GM18505 (cell line): ENCODE measurements around the gene RIPK4.

Experiments used
- ATAC-seq: cut with Tn5 transposase; IDR thresholded peaks from one replicate; pipeline ENCODE4 v1.9.1; 2021; ENCODE audit not compliant: unreplicated experiment
- POLR2A ChIP-seq: IDR thresholded peaks from 4 replicates; pipeline ENCODE4 v1.6.1; 2011; ENCODE audit warnings: borderline replicate concordance; ENCODE audit not compliant: insufficient read depth, insufficient read length; ENCODE audit errors: extremely low read depth

The RIPK4 gene

DNA sequence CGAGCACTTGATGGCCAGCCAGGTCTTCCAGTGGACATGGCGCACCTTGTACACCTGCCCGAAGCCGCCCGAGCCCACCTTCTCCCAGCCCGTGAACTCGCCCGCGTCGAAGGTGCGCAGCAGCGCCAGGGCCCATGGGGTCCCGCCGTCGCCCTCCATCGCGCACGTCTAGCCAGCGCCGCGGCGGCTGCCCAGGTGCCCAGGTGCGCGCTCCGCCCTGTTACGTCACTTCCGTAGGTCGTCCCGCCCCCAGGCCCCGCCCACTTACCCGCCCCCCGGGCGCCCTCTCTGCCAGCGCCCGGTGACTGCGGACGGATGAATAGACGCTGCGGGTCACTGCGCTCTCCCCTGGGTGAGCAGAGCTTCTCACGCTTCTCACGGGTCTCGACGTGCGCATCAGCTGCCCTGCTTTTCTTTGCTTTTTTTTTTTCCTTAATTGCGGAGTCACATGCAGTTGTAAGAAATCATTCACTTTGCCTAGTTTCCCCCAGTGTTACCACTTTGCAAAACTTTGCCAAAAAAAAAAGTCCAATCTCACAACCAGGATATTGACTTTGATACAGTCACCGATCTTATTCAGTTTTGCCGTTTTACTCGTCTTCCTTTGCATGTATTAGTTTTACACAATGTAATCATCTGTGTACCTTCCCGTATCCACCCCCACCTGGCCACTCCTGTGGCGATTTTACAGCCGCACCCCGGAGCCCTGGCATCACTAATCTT lies at the start of gene RIPK4:
Gene RIPK4 (minus strand): TSS at position 170 of the 723 bp plus-strand sequence. CDS start 11 bp downstream, at position 159.
- ATAC-seq, result no peak
- no peak for TF ChIP-seq POLR2A

DNA sequence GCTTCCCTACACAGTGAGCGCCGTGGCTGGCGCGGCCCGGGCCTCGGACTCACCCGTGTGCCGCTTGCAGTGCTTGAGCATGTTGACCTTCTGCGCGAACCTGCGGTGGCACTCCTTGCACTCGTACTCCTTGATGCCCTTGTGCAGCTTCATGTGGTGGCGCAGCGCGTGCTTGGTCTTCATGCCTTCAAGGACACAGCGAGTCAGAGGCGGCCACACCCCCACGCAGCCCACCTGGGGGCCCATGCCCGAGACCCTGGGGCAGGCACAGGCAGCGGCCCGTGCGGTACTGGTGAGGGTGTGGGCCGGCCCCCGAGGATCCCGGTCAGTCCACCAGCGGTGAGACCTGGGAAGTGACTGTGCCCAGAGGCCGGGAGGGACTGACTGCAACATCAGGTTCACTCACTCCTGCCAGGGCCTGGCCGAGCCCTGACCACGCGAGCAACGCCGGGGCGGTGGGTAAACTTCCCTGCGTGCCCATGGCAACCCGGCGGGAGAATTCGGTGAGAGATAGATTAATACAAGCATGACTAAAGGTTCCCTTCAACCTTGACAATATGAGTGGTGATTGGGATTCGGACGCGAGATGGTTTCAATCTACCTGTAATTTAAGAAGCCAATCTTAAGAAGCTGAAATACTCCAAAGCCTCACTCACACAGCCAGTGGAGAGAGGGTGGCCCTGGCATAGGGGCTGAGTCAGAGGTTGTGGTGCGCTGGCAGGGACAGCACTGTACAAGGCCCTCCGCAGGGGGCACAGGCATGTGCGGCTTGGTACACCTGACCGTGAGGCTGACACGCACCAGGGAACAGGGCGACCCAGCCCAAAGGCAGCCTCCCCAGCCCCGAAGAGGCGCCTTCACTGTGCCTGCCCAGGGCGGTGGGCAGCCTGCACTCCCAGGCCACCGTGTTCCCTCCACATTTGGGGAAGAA lies 49.1 kb upstream of the RIPK4 start:
- ATAC-seq, result no peak
- no peak for TF ChIP-seq POLR2A

DNA sequence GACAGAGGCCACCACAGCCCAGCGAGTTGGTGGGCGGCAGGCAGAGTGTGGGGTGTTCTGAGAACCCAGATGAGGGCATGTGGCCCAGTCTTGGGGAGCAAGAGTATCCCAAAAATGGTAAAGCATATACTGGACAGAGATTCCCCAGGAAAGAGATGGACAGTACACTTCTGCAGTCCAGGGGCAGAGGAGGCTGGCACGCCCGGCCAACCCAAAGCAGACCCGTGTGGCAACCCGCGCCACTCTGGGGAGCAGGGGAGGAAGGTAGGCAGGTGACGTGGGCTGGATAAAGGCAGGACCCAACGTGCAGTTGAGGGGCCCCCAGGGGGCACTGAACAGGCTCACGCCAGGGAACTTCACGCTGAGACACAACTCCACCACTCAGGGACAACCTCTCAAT lies 46.4 kb upstream of the RIPK4 start:
- ATAC-seq, result no peak
- TF ChIP-seq POLR2A, result no peak

DNA sequence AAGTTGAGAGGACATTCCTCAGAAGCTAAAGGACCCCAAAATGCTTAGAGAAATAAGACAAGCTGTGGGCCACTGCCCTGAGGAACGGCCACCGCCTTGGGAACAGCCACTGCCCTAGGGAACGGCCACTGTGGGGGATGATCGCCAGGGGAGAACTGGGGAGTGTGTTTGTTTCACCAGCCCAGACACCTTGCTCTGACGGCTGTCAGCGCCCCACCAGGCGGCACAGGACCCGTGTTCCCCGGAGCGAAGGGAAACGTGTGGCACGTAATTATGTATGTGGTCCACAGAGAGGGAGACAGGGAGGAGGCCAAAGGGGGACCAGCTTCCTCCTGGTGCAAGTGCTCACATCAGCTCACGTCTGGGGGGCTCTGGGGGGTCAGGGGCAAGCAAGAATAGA lies 45.8 kb upstream of the RIPK4 start:
- no peak for TF ChIP-seq POLR2A
- no peak for ATAC-seq

DNA sequence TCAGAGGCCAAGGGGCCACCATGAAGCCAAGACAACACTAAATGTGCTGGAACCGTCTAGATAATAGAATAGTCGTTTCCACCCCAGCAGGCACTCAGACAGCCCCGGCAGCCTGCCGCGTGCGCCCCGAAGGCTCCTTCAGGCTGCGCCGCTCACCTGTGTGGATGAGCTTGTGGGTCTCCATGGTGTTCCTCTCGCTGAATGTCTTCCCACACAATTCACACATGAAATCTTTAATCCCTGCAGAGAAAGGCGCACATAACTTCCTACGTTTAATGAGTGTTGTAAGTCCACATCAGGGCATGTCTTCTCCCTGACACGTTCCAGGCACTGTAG lies 43.7 kb upstream of the RIPK4 start:
- ATAC-seq, result no peak
- TF ChIP-seq POLR2A, result no peak

DNA sequence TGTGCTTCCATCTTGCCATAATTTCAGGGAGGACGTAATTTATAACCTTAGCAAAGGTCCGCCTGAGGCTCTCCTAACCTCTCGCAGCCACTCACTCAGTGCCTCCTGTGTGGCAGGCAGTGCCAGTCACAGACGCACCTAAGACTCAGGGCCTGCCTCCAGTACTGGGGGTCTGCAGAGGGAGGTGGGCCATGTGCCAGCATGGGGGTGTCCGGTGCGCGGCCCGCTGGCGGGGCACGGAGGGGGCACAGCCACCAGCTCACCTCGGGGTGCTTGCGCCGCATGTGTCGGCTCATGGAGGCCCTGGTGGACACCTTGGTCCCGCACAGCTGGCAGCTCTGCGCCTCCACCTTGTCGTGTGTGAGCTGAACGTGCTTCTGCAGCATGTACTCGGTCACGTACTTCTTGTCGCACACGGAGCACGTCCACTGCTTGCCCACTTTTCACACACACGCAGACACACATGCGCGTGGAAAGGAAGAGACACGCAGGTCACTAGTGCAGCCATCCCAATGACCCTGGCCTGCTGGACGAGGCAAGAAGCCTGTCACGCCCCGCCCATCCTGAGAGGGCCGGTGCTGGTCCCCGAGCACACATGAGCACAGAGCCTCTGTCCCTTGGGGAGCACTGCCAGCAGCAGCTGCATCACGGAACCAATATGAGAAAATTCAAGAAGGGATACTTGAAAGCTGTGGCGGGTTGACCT lies 43.2 kb upstream of the RIPK4 start:
- no peak for ATAC-seq
- TF ChIP-seq POLR2A, result no peak

DNA sequence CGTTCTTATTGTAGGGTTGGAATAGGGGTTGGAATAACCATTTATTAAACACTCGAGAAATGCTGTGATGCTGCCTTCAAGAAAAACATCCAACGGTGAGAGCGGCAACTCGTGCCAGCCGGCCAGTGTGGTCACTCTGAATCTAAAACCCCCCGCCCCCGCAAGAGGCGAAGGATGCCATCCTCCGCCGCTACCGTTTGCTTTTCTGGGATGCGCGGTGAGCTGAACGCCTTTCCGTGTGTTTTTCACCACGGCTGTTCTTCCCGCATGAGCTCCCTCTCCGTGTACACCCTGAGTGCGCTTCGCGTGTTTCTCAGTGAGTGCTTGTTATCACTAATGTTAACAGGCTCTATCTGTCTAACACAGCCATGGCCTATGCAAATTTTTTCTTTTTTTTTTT lies 42.0 kb upstream of the RIPK4 start:
- TF ChIP-seq POLR2A, result no peak
- ATAC-seq, result no peak

DNA sequence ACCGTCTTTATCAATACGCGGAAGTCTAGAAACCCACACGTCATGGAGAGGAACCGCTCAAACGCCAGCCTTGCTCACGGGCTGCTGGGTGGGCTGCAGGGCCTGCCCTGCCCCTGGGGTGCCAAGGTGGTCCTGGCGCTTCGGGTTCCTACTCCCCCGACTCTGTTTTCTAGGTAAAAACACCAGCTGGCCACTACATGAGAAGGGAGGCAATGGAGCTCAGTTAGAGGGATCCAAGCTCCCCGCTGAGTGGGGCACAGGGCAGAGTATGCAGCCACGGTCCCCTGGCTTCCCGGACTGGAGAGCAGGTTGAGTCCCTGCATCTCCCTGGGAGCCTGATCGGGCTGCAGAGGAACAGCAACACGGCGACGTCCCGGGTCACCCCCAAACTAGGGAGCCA lies 41.2 kb upstream of the RIPK4 start:
- ATAC-seq, result no peak
- no peak for TF ChIP-seq POLR2A

DNA sequence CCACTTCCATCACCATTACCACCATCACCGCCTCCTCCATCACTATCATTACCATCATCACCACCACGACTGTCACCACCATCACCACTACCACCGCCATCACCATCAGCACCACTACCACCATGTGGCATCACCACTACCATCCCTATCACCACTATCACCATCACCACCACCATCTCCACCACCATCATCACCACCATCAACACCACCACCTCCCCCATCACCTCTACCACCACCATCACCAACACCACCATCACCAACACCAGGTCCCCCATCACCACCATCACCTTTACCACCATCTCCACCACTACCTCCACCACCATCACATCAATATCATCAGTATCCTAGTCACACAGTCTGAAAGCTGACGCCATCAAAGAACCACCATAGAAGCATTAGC lies 39.9 kb upstream of the RIPK4 start:
- no peak for TF ChIP-seq POLR2A
- no peak for ATAC-seq

DNA sequence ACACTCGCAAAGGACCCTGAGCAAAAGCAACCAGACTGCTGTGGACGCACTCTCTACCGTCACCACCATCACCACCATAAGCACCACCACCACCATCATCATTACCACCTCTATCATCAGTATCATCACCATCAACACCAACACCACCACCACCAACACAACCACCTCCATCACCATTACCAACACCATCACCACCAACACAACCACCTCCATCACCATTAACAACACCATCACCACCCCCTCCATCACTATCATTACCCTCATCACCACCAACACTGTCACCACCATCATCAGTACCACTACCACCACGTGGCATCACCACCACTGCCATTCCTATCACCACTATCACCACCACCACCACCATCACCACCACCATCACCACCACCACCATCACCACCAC lies 38.8 kb upstream of the RIPK4 start:
- no peak for ATAC-seq
- TF ChIP-seq POLR2A, result no peak

DNA sequence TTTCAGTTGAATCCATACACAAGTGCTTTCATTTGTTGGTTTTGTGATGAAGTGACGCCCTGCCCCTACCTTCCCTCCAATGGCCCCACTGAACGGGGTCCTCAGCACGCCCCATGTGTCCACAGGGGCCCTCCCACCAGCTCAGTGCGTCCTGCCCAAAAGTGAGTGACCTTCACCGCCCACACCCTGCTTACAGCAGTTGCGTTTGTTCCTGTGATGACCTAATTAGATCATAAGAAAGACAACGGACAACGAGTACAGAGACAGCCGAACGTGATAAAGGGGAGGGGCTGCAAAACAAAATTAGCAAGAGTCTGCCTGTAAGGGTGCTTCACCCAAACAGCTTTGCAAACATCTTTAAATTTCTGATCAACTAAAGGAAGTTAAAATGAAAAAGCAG lies 38.2 kb upstream of the RIPK4 start:
- TF ChIP-seq POLR2A, result no peak
- ATAC-seq, result no peak

DNA sequence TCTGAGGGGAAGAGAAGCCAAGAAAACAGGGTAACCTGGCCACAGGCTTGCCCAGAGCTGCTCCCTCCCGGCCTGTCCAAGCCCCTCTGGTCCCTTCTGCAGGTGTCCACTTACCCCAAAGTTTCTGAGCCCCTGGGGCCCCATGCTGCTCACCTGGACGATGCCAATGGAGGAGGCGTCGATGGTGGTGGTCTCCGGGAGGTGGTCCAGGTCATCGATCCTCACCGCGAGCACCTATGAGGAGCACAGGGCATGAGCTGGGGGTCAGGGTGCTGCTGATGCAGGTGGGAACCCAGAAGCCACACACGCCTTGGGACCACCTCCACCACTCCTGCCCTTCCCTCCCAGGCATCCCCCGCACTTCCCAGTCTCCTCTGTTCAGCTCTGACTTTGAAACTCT lies 37.5 kb upstream of the RIPK4 start:
- TF ChIP-seq POLR2A, result no peak
- ATAC-seq, result no peak

DNA sequence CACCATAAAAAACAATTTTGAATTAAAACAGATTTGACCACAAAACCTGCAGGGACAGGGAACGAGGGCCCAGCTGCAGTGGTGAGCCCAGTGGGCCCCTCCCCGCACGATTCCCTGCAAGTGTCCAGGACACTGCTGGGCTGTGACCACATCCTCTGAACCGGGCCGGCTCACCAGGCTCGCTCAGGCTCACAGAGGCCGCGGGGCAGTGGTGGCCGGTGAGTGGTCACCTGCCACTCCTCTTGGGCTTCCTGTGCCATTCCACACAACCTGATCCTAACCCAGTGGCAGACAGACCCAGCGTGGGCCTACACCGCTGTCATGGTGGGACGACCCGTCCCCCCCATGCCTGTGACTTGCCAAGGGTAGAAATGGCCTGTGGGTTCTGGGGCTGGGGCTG lies 36.5 kb upstream of the RIPK4 start:
- no peak for TF ChIP-seq POLR2A
- no peak for ATAC-seq
